ENCODE results near the gene GET3. TPM values are rescaled to one million over a fixed set of nuclear protein-coding genes. Genes with fewer than 3 reads are reported as not detected.

Gene GET3
- total and polyA plus RNA-seq, 2 of the 13 experiments (the other 11 are each of a cell fraction or from before 2014, with no cell fraction given) = 57.7 to 59.4 TPM

DNA sequence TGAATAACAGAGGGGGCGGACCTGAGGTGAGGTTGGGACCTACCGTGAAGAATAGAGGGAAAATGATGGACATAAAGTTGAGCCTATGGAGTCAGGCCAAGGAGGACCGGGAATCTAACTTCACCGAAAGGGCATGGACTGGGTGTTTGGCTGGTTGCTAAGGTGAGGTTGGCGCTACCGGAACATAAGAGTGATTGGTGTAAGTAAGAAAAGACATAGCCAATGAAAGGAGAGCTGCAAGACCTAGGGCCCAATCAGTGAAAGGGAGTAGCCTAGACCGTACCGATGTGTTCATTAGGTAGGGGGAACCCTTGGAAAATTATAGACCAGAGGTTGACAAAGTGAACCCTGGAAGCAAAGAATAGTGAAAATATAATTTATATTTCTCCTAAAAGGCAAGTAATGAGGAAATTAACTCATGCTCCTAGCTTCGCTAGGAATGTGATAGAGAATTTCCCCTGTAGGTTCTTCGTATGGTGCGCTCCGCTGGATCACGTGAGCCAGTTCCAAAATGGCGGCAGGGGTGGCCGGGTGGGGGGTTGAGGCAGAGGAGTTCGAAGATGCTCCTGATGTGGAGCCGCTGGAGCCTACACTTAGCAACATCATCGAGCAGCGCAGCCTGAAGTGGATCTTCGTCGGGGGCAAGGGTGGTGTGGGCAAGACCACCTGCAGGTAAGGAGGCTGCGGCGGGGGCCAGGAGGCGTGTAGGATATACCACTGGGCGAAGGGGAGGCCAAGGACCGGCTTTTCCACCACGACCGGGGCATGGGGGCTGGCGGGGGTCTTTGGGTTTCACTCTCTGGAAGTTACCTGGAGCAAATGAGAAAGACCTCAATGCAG lies at the start of gene GET3 (continued):
- TF ChIP-seq, protein P1, sequence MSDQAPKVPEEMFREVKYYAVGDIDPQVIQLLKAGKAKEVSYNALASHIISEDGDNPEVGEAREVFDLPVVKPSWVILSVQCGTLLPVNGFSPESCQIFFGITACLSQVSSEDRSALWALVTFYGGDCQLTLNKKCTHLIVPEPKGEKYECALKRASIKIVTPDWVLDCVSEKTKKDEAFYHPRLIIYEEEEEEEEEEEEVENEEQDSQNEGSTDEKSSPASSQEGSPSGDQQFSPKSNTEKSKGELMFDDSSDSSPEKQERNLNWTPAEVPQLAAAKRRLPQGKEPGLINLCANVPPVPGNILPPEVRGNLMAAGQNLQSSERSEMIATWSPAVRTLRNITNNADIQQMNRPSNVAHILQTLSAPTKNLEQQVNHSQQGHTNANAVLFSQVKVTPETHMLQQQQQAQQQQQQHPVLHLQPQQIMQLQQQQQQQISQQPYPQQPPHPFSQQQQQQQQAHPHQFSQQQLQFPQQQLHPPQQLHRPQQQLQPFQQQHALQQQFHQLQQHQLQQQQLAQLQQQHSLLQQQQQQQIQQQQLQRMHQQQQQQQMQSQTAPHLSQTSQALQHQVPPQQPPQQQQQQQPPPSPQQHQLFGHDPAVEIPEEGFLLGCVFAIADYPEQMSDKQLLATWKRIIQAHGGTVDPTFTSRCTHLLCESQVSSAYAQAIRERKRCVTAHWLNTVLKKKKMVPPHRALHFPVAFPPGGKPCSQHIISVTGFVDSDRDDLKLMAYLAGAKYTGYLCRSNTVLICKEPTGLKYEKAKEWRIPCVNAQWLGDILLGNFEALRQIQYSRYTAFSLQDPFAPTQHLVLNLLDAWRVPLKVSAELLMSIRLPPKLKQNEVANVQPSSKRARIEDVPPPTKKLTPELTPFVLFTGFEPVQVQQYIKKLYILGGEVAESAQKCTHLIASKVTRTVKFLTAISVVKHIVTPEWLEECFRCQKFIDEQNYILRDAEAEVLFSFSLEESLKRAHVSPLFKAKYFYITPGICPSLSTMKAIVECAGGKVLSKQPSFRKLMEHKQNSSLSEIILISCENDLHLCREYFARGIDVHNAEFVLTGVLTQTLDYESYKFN (CRISPR knock-in tag; conservative IDR thresholded peaks at IDR 0.05) = no peak; the same call in 1 of the 2 replicates
- TF ChIP-seq ZNF557 (CRISPR knock-in tag; IDR thresholded peaks at IDR 0.05) (no peak), FOXP1 (IDR thresholded peaks at IDR 0.05) (no peak), FOXP1 (CRISPR knock-in tag; IDR thresholded peaks at IDR 0.05) (no peak), ZNF839 (CRISPR knock-in tag; IDR thresholded peaks at IDR 0.05; ENCODE audit: borderline replicate concordance) (no peak; the same call in 1 of the 2 replicates), MAF1 (CRISPR knock-in tag; IDR thresholded peaks at IDR 0.05; ENCODE audit: borderline replicate concordance) (no peak), HNF4G (IDR thresholded peaks at IDR 0.05; ENCODE audit: borderline replicate concordance, low read depth, low read length) (no peak), HNF4G (CRISPR knock-in tag; IDR thresholded peaks at IDR 0.05; ENCODE audit: borderline replicate concordance, low read depth) (no peak), JUND (CRISPR knock-in tag; IDR thresholded peaks at IDR 0.05) (no peak), HNRNPK (IDR thresholded peaks at IDR 0.05; ENCODE audit: low read depth, low read length, poor library complexity, severe bottlenecking) (no peak), ZBTB7A (CRISPR knock-in tag; IDR thresholded peaks at IDR 0.05) (no peak), ZC3H13 (CRISPR knock-in tag; IDR thresholded peaks at IDR 0.05) (0 out of 2 replicates have a peak, but pooled peaks have one; percentile 14)
- TF ChIP-seq, protein P2, sequence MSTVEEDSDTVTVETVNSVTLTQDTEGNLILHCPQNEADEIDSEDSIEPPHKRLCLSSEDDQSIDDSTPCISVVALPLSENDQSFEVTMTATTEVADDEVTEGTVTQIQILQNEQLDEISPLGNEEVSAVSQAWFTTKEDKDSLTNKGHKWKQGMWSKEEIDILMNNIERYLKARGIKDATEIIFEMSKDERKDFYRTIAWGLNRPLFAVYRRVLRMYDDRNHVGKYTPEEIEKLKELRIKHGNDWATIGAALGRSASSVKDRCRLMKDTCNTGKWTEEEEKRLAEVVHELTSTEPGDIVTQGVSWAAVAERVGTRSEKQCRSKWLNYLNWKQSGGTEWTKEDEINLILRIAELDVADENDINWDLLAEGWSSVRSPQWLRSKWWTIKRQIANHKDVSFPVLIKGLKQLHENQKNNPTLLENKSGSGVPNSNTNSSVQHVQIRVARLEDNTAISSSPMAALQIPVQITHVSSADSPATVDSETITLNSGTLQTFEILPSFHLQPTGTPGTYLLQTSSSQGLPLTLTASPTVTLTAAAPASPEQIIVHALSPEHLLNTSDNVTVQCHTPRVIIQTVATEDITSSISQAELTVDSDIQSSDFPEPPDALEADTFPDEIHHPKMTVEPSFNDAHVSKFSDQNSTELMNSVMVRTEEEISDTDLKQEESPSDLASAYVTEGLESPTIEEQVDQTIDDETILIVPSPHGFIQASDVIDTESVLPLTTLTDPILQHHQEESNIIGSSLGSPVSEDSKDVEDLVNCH (CRISPR knock-in tag; IDR thresholded peaks at IDR 0.05) = no peak
- TF ChIP-seq, protein P3, sequence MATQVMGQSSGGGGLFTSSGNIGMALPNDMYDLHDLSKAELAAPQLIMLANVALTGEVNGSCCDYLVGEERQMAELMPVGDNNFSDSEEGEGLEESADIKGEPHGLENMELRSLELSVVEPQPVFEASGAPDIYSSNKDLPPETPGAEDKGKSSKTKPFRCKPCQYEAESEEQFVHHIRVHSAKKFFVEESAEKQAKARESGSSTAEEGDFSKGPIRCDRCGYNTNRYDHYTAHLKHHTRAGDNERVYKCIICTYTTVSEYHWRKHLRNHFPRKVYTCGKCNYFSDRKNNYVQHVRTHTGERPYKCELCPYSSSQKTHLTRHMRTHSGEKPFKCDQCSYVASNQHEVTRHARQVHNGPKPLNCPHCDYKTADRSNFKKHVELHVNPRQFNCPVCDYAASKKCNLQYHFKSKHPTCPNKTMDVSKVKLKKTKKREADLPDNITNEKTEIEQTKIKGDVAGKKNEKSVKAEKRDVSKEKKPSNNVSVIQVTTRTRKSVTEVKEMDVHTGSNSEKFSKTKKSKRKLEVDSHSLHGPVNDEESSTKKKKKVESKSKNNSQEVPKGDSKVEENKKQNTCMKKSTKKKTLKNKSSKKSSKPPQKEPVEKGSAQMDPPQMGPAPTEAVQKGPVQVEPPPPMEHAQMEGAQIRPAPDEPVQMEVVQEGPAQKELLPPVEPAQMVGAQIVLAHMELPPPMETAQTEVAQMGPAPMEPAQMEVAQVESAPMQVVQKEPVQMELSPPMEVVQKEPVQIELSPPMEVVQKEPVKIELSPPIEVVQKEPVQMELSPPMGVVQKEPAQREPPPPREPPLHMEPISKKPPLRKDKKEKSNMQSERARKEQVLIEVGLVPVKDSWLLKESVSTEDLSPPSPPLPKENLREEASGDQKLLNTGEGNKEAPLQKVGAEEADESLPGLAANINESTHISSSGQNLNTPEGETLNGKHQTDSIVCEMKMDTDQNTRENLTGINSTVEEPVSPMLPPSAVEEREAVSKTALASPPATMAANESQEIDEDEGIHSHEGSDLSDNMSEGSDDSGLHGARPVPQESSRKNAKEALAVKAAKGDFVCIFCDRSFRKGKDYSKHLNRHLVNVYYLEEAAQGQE (IDR thresholded peaks at IDR 0.05; ENCODE audit: borderline replicate concordance in 1 of 2, low read depth in 1 of 2, low read length in 2 of 2) = peak in 1 of 2 experiments; percentile 38; a peak in 1 of 4 replicates
- TF ChIP-seq, protein P4, sequence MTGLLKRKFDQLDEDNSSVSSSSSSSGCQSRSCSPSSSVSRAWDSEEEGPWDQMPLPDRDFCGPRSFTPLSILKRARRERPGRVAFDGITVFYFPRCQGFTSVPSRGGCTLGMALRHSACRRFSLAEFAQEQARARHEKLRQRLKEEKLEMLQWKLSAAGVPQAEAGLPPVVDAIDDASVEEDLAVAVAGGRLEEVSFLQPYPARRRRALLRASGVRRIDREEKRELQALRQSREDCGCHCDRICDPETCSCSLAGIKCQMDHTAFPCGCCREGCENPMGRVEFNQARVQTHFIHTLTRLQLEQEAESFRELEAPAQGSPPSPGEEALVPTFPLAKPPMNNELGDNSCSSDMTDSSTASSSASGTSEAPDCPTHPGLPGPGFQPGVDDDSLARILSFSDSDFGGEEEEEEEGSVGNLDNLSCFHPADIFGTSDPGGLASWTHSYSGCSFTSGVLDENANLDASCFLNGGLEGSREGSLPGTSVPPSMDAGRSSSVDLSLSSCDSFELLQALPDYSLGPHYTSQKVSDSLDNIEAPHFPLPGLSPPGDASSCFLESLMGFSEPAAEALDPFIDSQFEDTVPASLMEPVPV (CRISPR knock-in tag; IDR thresholded peaks at IDR 0.05) = peak; percentile 32; the same call in 1 of the 2 replicates

All from HepG2 (cell line).